ENCODE data around the gene CFD.
"Not testable (repeated sequence)": the region's sequence is repeated elsewhere in the genome, so short reads cannot be mapped to it uniquely, and the experiment has no call there.

The CFD gene

GRCh38 chr19:888581-889385 is 29.3 kb downstream of the CFD start:
- DNase-seq (ENCODE audit: low read depth in 2 of 2): no peak

GRCh38 chr19:889662-890295 is 30.3 kb downstream of the CFD start:
- no peak for DNase-seq (ENCODE audit: low read depth in 2 of 2)

GRCh38 chr19:890831-891230 is 31.4 kb downstream of the CFD start:
- DNase-seq (ENCODE audit: low read depth in 2 of 2): no peak

DNA sequence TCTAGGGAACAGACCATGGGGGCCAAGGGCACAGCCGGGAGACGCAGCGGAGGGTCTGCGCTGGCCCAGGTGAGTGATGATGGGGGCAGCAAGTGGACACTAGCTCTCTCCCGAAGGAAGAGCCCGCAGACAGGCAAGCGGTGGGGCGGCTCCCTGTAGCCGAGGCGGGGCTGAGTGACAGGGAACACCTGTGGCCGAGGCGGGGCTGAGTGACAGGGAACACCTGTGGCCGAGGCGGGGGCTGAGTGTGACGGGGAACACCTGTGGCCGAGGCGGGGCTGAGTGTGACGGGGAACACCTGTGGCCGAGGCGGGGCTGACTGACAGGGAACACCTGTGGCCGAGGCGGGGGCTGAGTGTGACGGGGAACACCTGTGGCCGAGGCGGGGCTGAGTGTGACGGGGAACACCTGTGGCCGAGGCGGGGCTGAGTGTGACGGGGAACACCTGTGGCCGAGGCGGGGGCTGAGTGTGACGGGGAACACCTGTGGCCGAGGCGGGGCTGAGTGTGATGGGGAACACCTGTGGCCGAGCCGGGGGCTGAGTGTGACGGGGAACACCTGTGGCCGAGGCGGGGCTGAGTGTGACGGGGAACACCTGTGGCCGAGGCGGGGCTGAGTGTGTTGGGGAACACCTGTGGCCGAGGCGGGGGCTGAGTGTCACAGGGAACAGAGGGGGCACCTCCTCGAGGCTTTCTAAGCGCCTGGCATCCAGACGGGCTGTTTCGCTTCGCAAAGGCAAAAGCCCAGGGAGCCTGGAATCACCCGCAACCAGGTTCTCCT is 32.1 kb downstream of the CFD start:
- DNase-seq (ENCODE audit: low read depth in 2 of 2): not testable (repeated sequence)

DNA sequence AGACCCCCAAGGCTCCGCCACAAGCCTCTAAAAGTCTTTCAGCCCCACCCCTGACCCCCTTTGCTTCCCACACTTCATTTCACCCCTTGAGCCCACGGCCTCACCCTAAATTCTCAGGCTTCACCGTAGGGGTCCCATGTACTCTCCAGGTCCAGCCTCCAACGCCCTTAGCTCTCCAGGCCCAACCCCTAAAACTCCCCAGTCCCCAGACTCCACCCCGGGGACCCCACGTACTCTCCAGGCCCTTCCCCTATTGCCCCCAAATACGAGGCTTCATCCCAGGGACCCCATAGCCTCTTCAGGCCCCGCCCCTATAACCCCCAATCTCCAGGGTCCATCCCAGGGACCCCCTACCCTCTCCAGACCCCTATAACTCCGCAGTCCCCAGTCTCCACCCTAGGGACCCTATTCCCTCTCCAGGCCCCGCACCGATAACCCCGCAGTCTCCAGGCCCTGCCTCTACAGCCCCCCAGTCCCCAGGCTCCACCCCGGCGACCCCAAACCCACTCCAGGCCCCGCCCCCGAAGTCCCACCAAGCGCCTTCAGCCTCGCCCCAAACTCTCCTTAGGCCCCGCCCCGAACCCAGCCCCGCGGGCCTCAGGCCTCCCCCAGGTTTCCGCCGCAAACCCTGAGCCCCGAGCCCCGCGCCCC is 32.9 kb downstream of the CFD start:
- no peak for DNase-seq (ENCODE audit: low read depth in 2 of 2)

- DNase-seq (ENCODE audit: low read depth in 2 of 2): peak; percentile 73
Observed at GRCh38 chr19:892894-893689, 33.6 kb downstream of the CFD start, which contains the start of the genes MED16 and RNU6-9. Gene MED16 (minus strand): TSS chr19:893187. CDS start chr19:891131, 2,056 bp downstream. Gene RNU6-9 (plus strand): TSS chr19:893484.

DNA sequence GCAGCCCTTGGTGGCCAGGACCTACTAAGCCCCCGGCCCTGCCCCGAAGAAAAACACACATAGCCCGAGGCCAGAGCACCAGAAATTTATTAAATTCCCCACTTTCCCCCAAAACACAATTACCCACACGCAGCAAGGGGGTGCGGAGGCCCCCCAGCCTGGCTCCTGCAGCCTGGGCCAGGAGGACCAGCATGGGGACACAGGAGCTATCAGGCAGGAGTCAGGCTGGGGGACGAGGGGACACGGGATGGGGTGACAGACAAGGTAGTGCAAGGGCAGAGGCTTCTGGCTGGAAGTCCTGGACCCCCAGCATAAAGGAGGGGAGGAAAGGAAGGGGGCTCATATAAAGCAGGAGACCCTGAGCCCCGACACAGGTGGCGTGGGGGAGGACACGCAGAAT is 37.0 kb downstream of the CFD start:
- DNase-seq (ENCODE audit: low read depth in 2 of 2): no peak

DNA sequence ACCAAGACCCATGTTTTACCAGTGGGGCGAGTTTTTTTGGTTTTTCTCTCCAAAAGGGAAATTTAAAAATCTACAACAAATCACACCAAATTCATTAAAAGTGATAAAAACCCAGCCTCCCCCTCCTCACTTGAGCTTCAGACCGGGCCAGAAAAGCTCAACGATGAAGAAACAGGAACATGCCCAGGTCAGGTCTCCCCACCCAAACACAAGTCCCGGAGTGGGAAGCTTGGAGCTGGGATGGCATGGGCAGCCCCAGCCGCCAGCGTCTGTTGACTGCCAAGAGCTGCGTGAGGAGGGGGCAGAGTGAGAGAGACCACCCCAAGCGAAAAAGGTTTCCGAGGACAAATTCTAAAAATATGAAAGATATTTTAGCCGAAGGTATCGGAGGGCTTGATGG is 37.5 kb downstream of the CFD start:
- no peak for DNase-seq (ENCODE audit: low read depth in 2 of 2)

DNA sequence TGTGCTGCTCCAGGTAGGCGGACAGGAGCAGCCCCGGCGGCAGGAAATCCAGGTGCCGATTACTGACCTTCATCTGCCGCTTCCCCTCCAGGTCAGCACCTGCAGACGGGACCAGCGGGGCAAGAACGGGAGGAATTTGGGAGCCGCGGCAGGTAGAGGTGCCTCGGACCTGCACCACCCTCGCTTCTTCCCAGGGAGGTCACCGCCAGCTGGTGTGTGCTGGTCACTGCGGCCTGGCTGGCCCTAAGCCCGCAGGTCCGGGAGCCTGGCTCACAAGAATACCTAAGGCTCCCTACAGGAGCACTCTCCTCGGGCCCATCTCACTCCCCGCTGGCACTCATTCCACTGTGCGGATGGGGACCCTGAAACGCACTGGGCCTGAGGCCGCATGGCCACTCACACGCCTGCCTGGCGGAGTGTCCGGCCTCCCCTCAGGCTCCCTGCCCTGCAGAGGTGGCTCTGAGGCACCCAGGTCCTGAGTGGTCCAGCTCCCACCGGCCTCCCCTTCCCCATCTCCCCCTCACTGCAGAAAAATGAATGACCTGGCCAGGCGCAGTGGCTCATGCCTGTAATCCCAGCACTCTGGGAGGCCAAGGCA is 38.1 kb downstream of the CFD start:
- no peak for DNase-seq (ENCODE audit: low read depth in 2 of 2)

GRCh38 chr19:898663-899062 is 39.2 kb downstream of the CFD start:
- no peak for DNase-seq (ENCODE audit: low read depth in 2 of 2)

DNA sequence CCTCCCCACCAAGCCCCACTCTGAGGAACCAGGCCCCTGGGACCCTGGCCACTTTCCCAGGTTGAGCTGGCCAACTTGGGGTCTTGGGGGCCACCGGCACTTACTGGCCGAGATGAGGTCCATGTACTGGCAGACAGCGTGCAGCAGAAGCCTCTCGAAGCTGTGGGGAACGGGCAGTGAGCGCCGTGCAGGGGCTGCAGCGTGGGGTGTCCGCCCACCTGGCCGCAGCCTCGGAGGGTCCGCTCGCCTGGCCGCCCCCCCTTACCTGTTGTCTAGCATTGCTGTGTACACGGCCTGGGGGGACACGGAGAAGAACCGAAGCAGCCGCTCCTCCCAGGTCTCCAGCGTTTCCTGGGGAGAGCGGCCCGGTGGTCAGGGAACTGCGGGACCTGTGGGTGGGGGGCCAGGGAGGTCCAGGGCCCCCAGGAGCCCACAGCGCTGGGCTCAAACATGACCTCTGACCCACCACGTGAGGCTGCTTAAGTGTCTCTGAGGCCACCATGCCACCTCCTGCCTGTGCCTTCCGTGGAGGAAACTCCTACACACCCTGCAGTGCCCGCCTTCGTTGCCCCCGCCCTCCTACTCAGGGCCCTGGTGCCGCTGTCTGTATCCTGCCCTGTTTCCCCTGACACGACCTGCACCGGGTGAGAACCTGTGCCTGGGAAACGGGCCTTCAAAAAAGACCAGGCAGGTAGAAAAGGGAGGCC is 40.0 kb downstream of the CFD start:
- no peak for DNase-seq (ENCODE audit: low read depth in 2 of 2)

DNA sequence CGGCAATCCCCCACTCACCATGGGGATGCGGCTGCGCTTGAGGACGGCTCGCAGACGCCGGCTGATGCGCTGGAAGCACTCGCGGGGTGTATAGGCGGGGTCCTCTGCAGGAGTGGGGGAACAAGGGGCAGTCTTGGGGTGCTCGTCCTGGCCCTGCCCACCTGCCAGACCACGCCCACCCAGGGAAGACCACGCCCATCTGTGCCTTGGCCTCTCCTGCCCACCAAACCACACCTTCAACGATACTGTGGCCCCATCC is 40.5 kb downstream of the CFD start:
- DNase-seq (ENCODE audit: low read depth in 2 of 2): no peak

GRCh38 chr19:900302-901111 is 41.0 kb downstream of the CFD start:
- DNase-seq (ENCODE audit: low read depth in 2 of 2): no peak

DNA sequence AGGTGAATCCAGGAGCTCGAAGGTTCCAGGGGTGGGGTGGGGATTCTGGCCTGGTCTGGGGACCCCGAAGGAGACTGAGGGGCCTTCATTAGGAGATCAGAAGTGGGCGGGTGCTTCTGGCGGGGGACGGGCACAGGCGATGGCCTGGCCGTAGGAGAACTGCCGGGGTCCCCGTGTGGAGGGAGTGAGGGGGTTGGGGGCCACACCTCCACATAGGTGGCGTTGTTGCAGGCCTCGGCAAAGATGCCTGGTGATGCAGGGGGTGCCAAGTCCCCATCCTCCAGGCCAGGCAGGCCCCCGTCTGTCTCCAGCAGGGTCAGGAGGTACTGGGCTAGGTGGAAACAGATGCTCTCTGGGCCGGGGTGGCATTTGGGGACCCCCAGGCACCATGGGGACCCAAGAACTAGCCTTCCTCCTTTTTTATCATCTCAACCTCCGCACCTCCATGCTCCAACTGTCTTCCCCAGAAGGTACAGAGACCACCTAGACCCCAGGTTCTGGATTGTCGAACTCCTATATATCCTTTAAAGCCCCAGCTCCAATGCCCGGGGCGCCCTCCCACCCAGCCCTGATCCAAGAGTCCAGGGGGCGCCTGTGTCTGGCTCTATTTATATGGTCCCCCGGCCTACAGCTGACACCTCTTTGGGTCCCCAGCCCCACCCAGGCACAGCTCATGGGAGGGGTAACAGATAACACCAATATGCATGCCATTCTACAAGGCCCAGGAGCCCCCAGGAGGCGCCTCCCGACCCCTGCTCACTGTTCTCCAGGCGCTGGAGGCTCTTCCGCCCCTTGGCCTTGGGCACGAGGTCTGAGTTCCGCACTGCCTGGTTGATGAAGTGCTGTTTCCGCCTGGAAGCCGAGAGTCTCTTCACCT is 42.0 kb downstream of the CFD start:
- no peak for DNase-seq (ENCODE audit: low read depth in 2 of 2)

- DNase-seq (ENCODE audit: low read depth in 2 of 2): no peak
Observed at GRCh38 chr19:902093-902370, 42.6 kb downstream of the CFD start.

GRCh38 chr19:902446-903226 is 43.2 kb downstream of the CFD start:
- DNase-seq (ENCODE audit: low read depth in 2 of 2): no peak

DNA sequence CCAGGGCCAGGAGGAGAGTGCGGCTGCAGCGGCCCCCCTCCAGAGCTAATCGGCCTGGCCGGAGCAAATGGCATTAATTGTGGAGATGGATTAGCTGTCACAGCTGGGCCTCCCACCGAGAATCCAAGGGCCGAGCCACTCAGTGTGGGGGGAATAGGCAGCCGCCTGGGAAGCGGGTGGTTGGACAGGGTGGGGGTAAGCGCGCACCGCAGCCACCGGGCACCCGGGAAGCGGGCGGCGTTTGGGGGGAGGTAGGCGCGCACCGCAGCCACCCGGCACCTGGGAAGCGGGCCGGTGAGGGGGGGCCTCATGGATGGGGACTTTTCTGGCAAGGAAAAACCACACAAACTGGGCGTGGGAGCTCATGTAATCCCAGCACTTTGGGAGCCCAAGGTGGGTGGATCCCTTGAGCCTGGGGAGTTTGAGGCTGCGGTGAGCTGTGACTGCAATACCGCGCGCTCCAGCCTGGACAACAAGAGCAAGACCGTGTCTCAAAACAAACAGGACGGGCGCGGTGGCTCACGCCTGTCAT is 43.9 kb downstream of the CFD start:
- no peak for DNase-seq (ENCODE audit: low read depth in 2 of 2)

DNA sequence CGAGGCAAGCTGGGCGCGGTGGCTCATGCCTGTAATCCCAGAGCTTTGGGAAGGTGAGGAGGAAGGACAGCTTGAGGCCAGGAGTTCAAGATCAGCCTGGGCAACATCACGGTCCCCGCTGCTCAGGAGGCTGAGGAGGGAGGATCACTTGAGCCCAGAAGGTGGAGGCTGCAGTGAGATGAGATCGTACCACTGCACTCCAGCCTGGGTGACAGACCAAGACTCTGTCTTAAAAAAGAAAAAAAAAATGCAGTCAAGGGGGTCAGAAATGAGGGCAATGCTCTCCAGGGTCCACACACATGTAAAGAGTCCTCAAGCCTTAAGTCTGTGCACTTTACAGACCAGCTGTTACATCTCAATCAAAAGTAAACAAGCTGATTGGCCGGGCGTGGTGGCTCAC is 45.1 kb downstream of the CFD start:
- no peak for DNase-seq (ENCODE audit: low read depth in 2 of 2)
